ENCODE measurements around the gene PSAP. TPM values are rescaled to one million over a fixed set of nuclear protein-coding genes. Genes with fewer than 3 reads are reported as not detected.

The PSAP gene
- total RNA-seq, 1 donor from 2014 or later: 108 TPM

GRCh38 chr10:71814922-71815411 lies 36.1 kb downstream of the PSAP start:
- no peak for DNase-seq (ENCODE audit: low spot score)
- H3K27me3 Mint-ChIP-seq (ENCODE audit: low read depth): no peaks in the 10 kb centered on the region
- H3K27ac Mint-ChIP-seq: no peak overlapping the region
- intact Hi-C loops (cut with micrococcal nuclease): loop anchor here (5.0 to 10.0 kb wide), 2 partner anchors 118 to 430 kb away; no protein-coding TSS in a partner anchor
- H3K36me3 Mint-ChIP-seq (ENCODE audit: low read depth): peaks cover 31% of the 10 kb centered on the region
- no peak overlapping the region for H3K4me3 Mint-ChIP-seq (ENCODE audit: low read depth)
- H3K4me1 Mint-ChIP-seq (ENCODE audit: low read depth): no peaks in the 10 kb centered on the region
- no peaks in the 10 kb centered on the region for H3K9me3 Mint-ChIP-seq

- Mint-ChIP-seq H3K4me1 (ENCODE audit: low read depth) (no peaks in the 10 kb centered on the region), H3K4me3 (ENCODE audit: low read depth) (no peak overlapping the region), H3K27me3 (ENCODE audit: low read depth) (no peaks in the 10 kb centered on the region), H3K27ac (peak overlapping the region; percentile 55), H3K36me3 (ENCODE audit: low read depth) (peaks cover 13% of the 10 kb centered on the region), H3K9me3 (no peaks in the 10 kb centered on the region)
- intact Hi-C loops (cut with micrococcal nuclease): loop anchor here (1.0 to 10.0 kb wide), 3 partner anchors 116 to 499 kb away; no protein-coding TSS in a partner anchor
- DNase-seq (ENCODE audit: low spot score): no peak
Observed at GRCh38 chr10:71812913-71813590, 38.0 kb downstream of the PSAP start.

GRCh38 chr10:71812016-71812912 lies 38.8 kb downstream of the PSAP start:
- Mint-ChIP-seq H3K27ac (no peak overlapping the region), H3K36me3 (ENCODE audit: low read depth) (peaks cover 5% of the 10 kb centered on the region), H3K9me3 (no peaks in the 10 kb centered on the region), H3K27me3 (ENCODE audit: low read depth) (no peaks in the 10 kb centered on the region), H3K4me3 (ENCODE audit: low read depth) (no peak overlapping the region), H3K4me1 (ENCODE audit: low read depth) (no peaks in the 10 kb centered on the region)
- intact Hi-C loops (cut with micrococcal nuclease): loop anchor here (1.0 to 10.0 kb wide), 3 partner anchors 115 to 498 kb away; no protein-coding TSS in a partner anchor
- DNase-seq (ENCODE audit: low spot score): peak; percentile 55

GRCh38 chr10:71811351-71811750 lies 39.7 kb downstream of the PSAP start:
- Mint-ChIP-seq H3K36me3 (ENCODE audit: low read depth) (no peaks in the 10 kb centered on the region), H3K27ac (no peak overlapping the region), H3K4me1 (ENCODE audit: low read depth) (no peaks in the 10 kb centered on the region), H3K9me3 (no peaks in the 10 kb centered on the region), H3K4me3 (ENCODE audit: low read depth) (no peak overlapping the region), H3K27me3 (ENCODE audit: low read depth) (no peaks in the 10 kb centered on the region)
- intact Hi-C loops (cut with micrococcal nuclease): loop anchor here (5.0 to 10.0 kb wide), 2 partner anchors 114 to 427 kb away; no protein-coding TSS in a partner anchor
- no peak for DNase-seq (ENCODE audit: low spot score)

- no peaks in the 10 kb centered on the region for H3K27me3 Mint-ChIP-seq (ENCODE audit: low read depth)
- H3K4me3 Mint-ChIP-seq (ENCODE audit: low read depth): no peak overlapping the region
- H3K9me3 Mint-ChIP-seq: no peaks in the 10 kb centered on the region
- H3K36me3 Mint-ChIP-seq (ENCODE audit: low read depth): no peaks in the 10 kb centered on the region
- DNase-seq (ENCODE audit: low spot score): no peak
- no peaks in the 10 kb centered on the region for H3K4me1 Mint-ChIP-seq (ENCODE audit: low read depth)
- H3K27ac Mint-ChIP-seq: no peak overlapping the region
- intact Hi-C loops (cut with micrococcal nuclease): loop anchor here (5.0 to 10.0 kb wide), 2 partner anchors 113 to 425 kb away; no protein-coding TSS in a partner anchor
Observed at GRCh38 chr10:71810048-71810750, 40.9 kb downstream of the PSAP start.

GRCh38 chr10:71809628-71810027 lies 41.4 kb downstream of the PSAP start:
- Mint-ChIP-seq H3K36me3 (ENCODE audit: low read depth) (no peaks in the 10 kb centered on the region), H3K9me3 (no peaks in the 10 kb centered on the region), H3K27ac (no peak overlapping the region), H3K4me1 (ENCODE audit: low read depth) (no peaks in the 10 kb centered on the region), H3K4me3 (ENCODE audit: low read depth) (no peak overlapping the region), H3K27me3 (ENCODE audit: low read depth) (no peaks in the 10 kb centered on the region)
- DNase-seq (ENCODE audit: low spot score): no peak
- intact Hi-C loops (cut with micrococcal nuclease): loop anchor here (5.0 to 10.0 kb wide), 2 partner anchors 112 to 425 kb away; no protein-coding TSS in a partner anchor

GRCh38 chr10:71807557-71808510 lies 43.2 kb downstream of the PSAP start:
- no peaks in the 10 kb centered on the region for H3K9me3 Mint-ChIP-seq
- no peaks in the 10 kb centered on the region for H3K36me3 Mint-ChIP-seq (ENCODE audit: low read depth)
- no peaks in the 10 kb centered on the region for H3K4me1 Mint-ChIP-seq (ENCODE audit: low read depth)
- no peak overlapping the region for H3K4me3 Mint-ChIP-seq (ENCODE audit: low read depth)
- intact Hi-C loops (cut with micrococcal nuclease): no loop called here
- H3K27ac Mint-ChIP-seq: no peak overlapping the region
- DNase-seq (ENCODE audit: low spot score): no peak
- H3K27me3 Mint-ChIP-seq (ENCODE audit: low read depth): peaks cover 6% of the 10 kb centered on the region

- intact Hi-C loops (cut with micrococcal nuclease): no loop called here
- Mint-ChIP-seq H3K27me3 (ENCODE audit: low read depth) (peaks cover 6% of the 10 kb centered on the region), H3K4me1 (ENCODE audit: low read depth) (no peaks in the 10 kb centered on the region), H3K4me3 (ENCODE audit: low read depth) (no peak overlapping the region), H3K27ac (no peak overlapping the region), H3K36me3 (ENCODE audit: low read depth) (no peaks in the 10 kb centered on the region), H3K9me3 (no peaks in the 10 kb centered on the region)
- DNase-seq (ENCODE audit: low spot score): no peak
Observed at GRCh38 chr10:71806704-71807556, 44.1 kb downstream of the PSAP start.

- Mint-ChIP-seq H3K36me3 (ENCODE audit: low read depth) (no peaks in the 10 kb centered on the region), H3K27ac (no peak overlapping the region), H3K4me3 (ENCODE audit: low read depth) (no peak overlapping the region), H3K9me3 (no peaks in the 10 kb centered on the region), H3K27me3 (ENCODE audit: low read depth) (peaks cover 6% of the 10 kb centered on the region), H3K4me1 (ENCODE audit: low read depth) (no peaks in the 10 kb centered on the region)
- no peak for DNase-seq (ENCODE audit: low spot score)
- intact Hi-C loops (cut with micrococcal nuclease): no loop called here
Observed at GRCh38 chr10:71805776-71806703, 45.0 kb downstream of the PSAP start.

GRCh38 chr10:71804077-71804476 lies 47.0 kb downstream of the PSAP start:
- Mint-ChIP-seq H3K36me3 (ENCODE audit: low read depth) (no peaks in the 10 kb centered on the region), H3K9me3 (no peaks in the 10 kb centered on the region), H3K4me1 (ENCODE audit: low read depth) (no peaks in the 10 kb centered on the region), H3K27ac (no peak overlapping the region), H3K4me3 (ENCODE audit: low read depth) (no peak overlapping the region), H3K27me3 (ENCODE audit: low read depth) (peaks cover 6% of the 10 kb centered on the region)
- intact Hi-C loops (cut with micrococcal nuclease): no loop called here
- DNase-seq (ENCODE audit: low spot score): no peak
